Vagina (tissue), 2 donors: ENCODE data around the gene CD300LD.

Experiments
- POLR2A ChIP-seq, 2 donors: fragments of 450-650 bp; IDR thresholded peaks; one replicate each; pipeline ENCODE4 v1.6.1; 2017; ENCODE audit warnings: antibody characterized with exemption in 2 of 2, mild to moderate bottlenecking in 2 of 2, moderate library complexity in 2 of 2
- POLR2AphosphoS5 ChIP-seq, 2 donors: sonication (generic); formaldehyde crosslinking; IDR thresholded peaks; one replicate each; pipeline ENCODE4 v1.9.0; 2017; ENCODE audit warnings: antibody characterized with exemption in 2 of 2, mild to moderate bottlenecking in 2 of 2, low read depth in 1 of 2; ENCODE audit not compliant: insufficient read depth in 1 of 2
- TF ChIP-seq, protein P1 (sequence below), 3 experiments: fragments of 450-650 bp in 2 of 3; fragments of 200-600 bp in 1 of 3; sonication (generic) in 1 of 3; IDR thresholded peaks; one replicate each; pipeline ENCODE4 v1.5.1; 2017 to 2019; ENCODE audit warnings: antibody characterized with exemption in 3 of 3, mild to moderate bottlenecking in 2 of 3, moderate library complexity in 2 of 3

DNA sequence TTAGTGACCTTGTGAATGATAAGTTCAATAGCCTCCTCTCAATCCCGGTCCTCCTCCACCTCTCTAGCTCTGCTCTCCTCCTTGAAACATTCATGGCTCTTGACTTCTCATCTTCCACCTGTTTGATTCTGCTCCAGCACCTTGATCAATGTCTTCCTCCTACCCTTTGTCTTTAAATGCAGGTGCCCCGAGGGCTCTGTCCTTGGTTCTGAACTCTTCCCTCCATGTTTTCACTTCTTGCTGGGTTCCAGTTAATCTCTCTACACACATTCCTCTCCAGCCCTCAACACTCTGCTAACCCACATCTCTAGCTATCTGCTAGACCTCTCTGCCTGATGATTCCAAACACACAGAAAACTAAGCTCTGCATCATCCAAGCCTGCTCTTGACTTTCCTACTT lies 18.0 kb upstream of the CD300LD start:
- TF ChIP-seq, protein P1, sequence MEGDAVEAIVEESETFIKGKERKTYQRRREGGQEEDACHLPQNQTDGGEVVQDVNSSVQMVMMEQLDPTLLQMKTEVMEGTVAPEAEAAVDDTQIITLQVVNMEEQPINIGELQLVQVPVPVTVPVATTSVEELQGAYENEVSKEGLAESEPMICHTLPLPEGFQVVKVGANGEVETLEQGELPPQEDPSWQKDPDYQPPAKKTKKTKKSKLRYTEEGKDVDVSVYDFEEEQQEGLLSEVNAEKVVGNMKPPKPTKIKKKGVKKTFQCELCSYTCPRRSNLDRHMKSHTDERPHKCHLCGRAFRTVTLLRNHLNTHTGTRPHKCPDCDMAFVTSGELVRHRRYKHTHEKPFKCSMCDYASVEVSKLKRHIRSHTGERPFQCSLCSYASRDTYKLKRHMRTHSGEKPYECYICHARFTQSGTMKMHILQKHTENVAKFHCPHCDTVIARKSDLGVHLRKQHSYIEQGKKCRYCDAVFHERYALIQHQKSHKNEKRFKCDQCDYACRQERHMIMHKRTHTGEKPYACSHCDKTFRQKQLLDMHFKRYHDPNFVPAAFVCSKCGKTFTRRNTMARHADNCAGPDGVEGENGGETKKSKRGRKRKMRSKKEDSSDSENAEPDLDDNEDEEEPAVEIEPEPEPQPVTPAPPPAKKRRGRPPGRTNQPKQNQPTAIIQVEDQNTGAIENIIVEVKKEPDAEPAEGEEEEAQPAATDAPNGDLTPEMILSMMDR (IDR thresholded peaks at IDR 0.05) = no peak
- no peak for TF ChIP-seq POLR2A (IDR thresholded peaks at IDR 0.05)
- TF ChIP-seq POLR2AphosphoS5 (IDR thresholded peaks at IDR 0.05; ENCODE audit: insufficient read depth in 1 of 2, low read depth in 1 of 2) = no peak
